H1 (cell line): ENCODE measurements around the gene REG1A. TPM values are rescaled to one million over a fixed set of nuclear protein-coding genes. Genes with fewer than 3 reads are reported as not detected.

Experiments
- CTCF ChIA-PET: fragments of 300-600 bp; sonication (Branson Sonifier 250); formaldehyde crosslinking; loops from one replicate; lab custom pipeline; 2021; ENCODE audit not compliant: partially characterized antibody; lab: Charles Lee
- POLR2A ChIA-PET: fragments of 300-600 bp; sonication (Branson Sonifier 250); formaldehyde crosslinking; loops from one replicate; lab custom pipeline; 2021; ENCODE audit warnings: inconsistent platforms; ENCODE audit not compliant: partially characterized antibody; lab: Charles Lee
- DNase-seq, 2 experiments: peaks; one replicate each; pipeline versions ENCODE4 v3.0.0 to v3.0.0-alpha.2; 2010 to 2022; ENCODE audit warnings: low spot score in 2 of 2, low read depth in 1 of 2, mixed read lengths in 1 of 2
- FAIRE-seq: peaks from 2 replicates; lab custom pipeline; 2011; peaks lifted over from hg19 to GRCh38; lab: Jason Lieb, UNC
- H2AFZ ChIP-seq: 2 replicates; pipeline ENCODE4 v1.8.1; 2012; ENCODE audit warnings: low read length, inconsistent platforms
- H2AK5ac ChIP-seq: 2 replicates; pipeline ENCODE4 v1.6.1; 2013; ENCODE audit warnings: low read depth, low read length
- H2BK120ac ChIP-seq: replicated peaks from 2 replicates; pipeline ENCODE3; 2013; ENCODE audit warnings: low read depth, low read length, inconsistent platforms
- H2BK12ac ChIP-seq: 2 replicates; pipeline ENCODE4 v1.6.1; 2013; ENCODE audit warnings: low read depth, low read length
- H2BK15ac ChIP-seq: 2 replicates; pipeline ENCODE4 v1.6.1; 2013; ENCODE audit warnings: low read length
- H2BK20ac ChIP-seq: 2 replicates; pipeline ENCODE4 v1.6.1; 2013; ENCODE audit warnings: low read length
- H2BK5ac ChIP-seq: 2 replicates; pipeline ENCODE4 v1.6.1; 2013; ENCODE audit warnings: low read depth, low read length
- H3K14ac ChIP-seq: 2 replicates; pipeline ENCODE4 v1.6.1; 2013; ENCODE audit warnings: inconsistent platforms; ENCODE audit not compliant: insufficient read length
- H3K18ac ChIP-seq: 2 replicates; pipeline ENCODE4 v1.6.1; 2013; ENCODE audit warnings: low read length; ENCODE audit errors: extremely low read depth
- H3K23ac ChIP-seq: 2 replicates; pipeline ENCODE4 v1.6.1; 2013; ENCODE audit warnings: inconsistent platforms; ENCODE audit not compliant: insufficient read length
- H3K23me2 ChIP-seq: 2 replicates; pipeline ENCODE4 v1.6.1; 2013; ENCODE audit warnings: low read depth, low read length
- H3K27ac ChIP-seq: 2 replicates; pipeline ENCODE4 v1.6.1; 2011; ENCODE audit warnings: low read depth, low read length, inconsistent platforms
- H3K27me3 ChIP-seq, 4 experiments: replicated peaks in 1 of 4; 1 replicate in 1 of 4; 2 replicates in 3 of 4; pipeline versions ENCODE4 v1.6.1 to v1.8.1; 2011 to 2013; ENCODE audit warnings: low read length in 3 of 4, mild to moderate bottlenecking in 3 of 4, inconsistent platforms in 2 of 4, mixed read lengths in 2 of 4, moderate library complexity in 1 of 4; ENCODE audit not compliant: control insufficient read depth in 3 of 4, insufficient read depth in 3 of 4; ENCODE audit errors: extremely low read depth in 1 of 4
- H3K36me3 ChIP-seq, 4 experiments: 2 replicates each; pipeline versions ENCODE4 v1.6.1 to v1.8.1; 2011 to 2013; ENCODE audit warnings: mild to moderate bottlenecking in 4 of 4, low read length in 3 of 4, moderate library complexity in 2 of 4, control low read depth in 1 of 4, inconsistent platforms in 1 of 4; ENCODE audit not compliant: insufficient read depth in 4 of 4, control insufficient read depth in 2 of 4
- H3K4ac ChIP-seq: replicated peaks from 2 replicates; pipeline ENCODE3; 2013; ENCODE audit warnings: low read length, low read depth, mixed read lengths, inconsistent platforms; ENCODE audit not compliant: insufficient read length
- H3K4me1 ChIP-seq, 4 experiments: replicated peaks in 1 of 4; 1 replicate in 1 of 4; 2 replicates in 3 of 4; pipeline versions ENCODE4 v1.6.1 to v1.8.1; 2011 to 2013; ENCODE audit warnings: low read length in 3 of 4, inconsistent platforms in 2 of 4, mixed read lengths in 1 of 4; ENCODE audit not compliant: insufficient read depth in 4 of 4, control insufficient read depth in 3 of 4
- H3K4me2 ChIP-seq, 2 experiments: 2 replicates each; pipeline versions ENCODE4 v1.6.1 to v1.8.1; 2011 to 2013; ENCODE audit warnings: low read depth in 2 of 2, low read length in 2 of 2, control low read depth in 1 of 2, inconsistent platforms in 1 of 2, mild to moderate bottlenecking in 1 of 2; ENCODE audit not compliant: insufficient read depth in 1 of 2
- H3K4me3 ChIP-seq, 4 experiments: fragments of 200-600, 300-600 bp in 1 of 4; sonication (generic), shearing (Covaris generic), sonication (Bioruptor Twin) in 1 of 4; 2 replicates each; pipeline versions ENCODE4 v1.5.1 to v1.8.1; 2011 to 2016; ENCODE audit warnings: low read length in 4 of 4, low read depth in 3 of 4, control low read depth in 2 of 4, inconsistent platforms in 2 of 4, mild to moderate bottlenecking in 2 of 4, mixed read lengths in 1 of 4, moderate library complexity in 1 of 4; ENCODE audit not compliant: insufficient read depth in 2 of 4; ENCODE audit errors: extremely low read depth in 1 of 4
- H3K56ac ChIP-seq: replicated peaks from 2 replicates; pipeline ENCODE3; 2013; ENCODE audit warnings: low read depth, mild to moderate bottlenecking, mixed read lengths, low read length, inconsistent platforms; ENCODE audit not compliant: insufficient read length
- H3K79me1 ChIP-seq: 2 replicates; pipeline ENCODE4 v1.6.1; 2013; ENCODE audit warnings: low read depth, low read length, control low read depth
- H3K79me2 ChIP-seq, 2 experiments: 2 replicates each; pipeline versions ENCODE4 v1.6.1 to v1.8.1; 2012 to 2013; ENCODE audit warnings: low read length in 2 of 2, mild to moderate bottlenecking in 2 of 2, inconsistent platforms in 1 of 2; ENCODE audit not compliant: insufficient read depth in 2 of 2, control insufficient read depth in 1 of 2
- H3K9ac ChIP-seq, 4 experiments: replicated peaks in 1 of 4; 1 replicate in 1 of 4; 2 replicates in 3 of 4; pipeline versions ENCODE4 v1.6.1 to v1.8.1; 2011 to 2013; ENCODE audit warnings: low read depth in 3 of 4, low read length in 3 of 4, control low read depth in 2 of 4, mild to moderate bottlenecking in 2 of 4, moderate library complexity in 2 of 4, inconsistent platforms in 1 of 4; ENCODE audit errors: extremely low read depth in 1 of 4
- H3K9me3 ChIP-seq, 2 experiments: 2 replicates each; pipeline versions ENCODE4 v1.6.1 to v1.8.1; 2012 to 2013; ENCODE audit warnings: mild to moderate bottlenecking in 2 of 2, moderate library complexity in 2 of 2, control low read depth in 1 of 2, inconsistent platforms in 1 of 2, low read depth in 1 of 2, low read length in 1 of 2, mixed read lengths in 1 of 2; ENCODE audit not compliant: insufficient read depth in 2 of 2
- H4K20me1 ChIP-seq, 2 experiments: replicated peaks in 1 of 2; 2 replicates each; pipeline versions ENCODE3 to v1.8.1; 2011 to 2013; ENCODE audit warnings: inconsistent platforms in 2 of 2, low read length in 2 of 2, mild to moderate bottlenecking in 1 of 2; ENCODE audit not compliant: insufficient read depth in 2 of 2, control insufficient read depth in 1 of 2
- H4K5ac ChIP-seq: 2 replicates; pipeline ENCODE4 v1.6.1; 2013; ENCODE audit warnings: low read length, low read depth, mixed read lengths, inconsistent platforms; ENCODE audit not compliant: insufficient read length
- H4K8ac ChIP-seq: 2 replicates; pipeline ENCODE4 v1.8.0; 2013; ENCODE audit warnings: mild to moderate bottlenecking, moderate library complexity, low read length, inconsistent platforms; ENCODE audit not compliant: insufficient read depth; ENCODE audit errors: extremely low read depth
- H4K91ac ChIP-seq: replicated peaks from 2 replicates; pipeline ENCODE3; 2013; ENCODE audit warnings: low read length, mixed read lengths, inconsistent platforms; ENCODE audit not compliant: insufficient read length
- CBX8 ChIP-seq: fragments of 300-800, 300-1000 bp; sonication (generic); IDR thresholded peaks from 2 replicates; pipeline ENCODE4 v1.7.1; 2016; ENCODE audit warnings: low read depth, low read length, borderline replicate concordance
- WGBS, 2 experiments: shearing (Covaris generic) in 1 of 2; methylation state at CpG; one replicate each; pipeline versions ENCODE4 v1.1.6 to v1.1.7; 2013 to 2015; ENCODE audit warnings: low lambda C conversion rate in 2 of 2, mixed read lengths in 2 of 2, inconsistent platforms in 1 of 2, low coverage in 1 of 2, missing lambda C conversion rate in 1 of 2; ENCODE audit not compliant: insufficient replicate concordance in 2 of 2, insufficient coverage in 1 of 2, insufficient read length in 1 of 2; ENCODE audit errors: extremely low coverage in 1 of 2, missing lambda C conversion rate in 1 of 2; 5-methylcytosine and 5-hydroxymethylcytosine counted together
- polyA plus RNA-seq, 7 experiments: library from polyadenylated mRNA; depleted of rRNA in 3 of 7; stranded (reverse) in 5 of 7; unstranded in 2 of 7; fragments of >200 nt in 5 of 7; fragments of 200-250 nt in 2 of 7; gene quantifications; 1 replicate in 5 of 7; 2 replicates in 1 of 7; 4 replicates in 1 of 7; pipeline versions ENCODE4 v1.2.1 to v1.2.3, GENCODE V29; 2011 to 2013; ENCODE audit warnings: missing spikeins in 2 of 7, mixed read lengths in 2 of 7
- total RNA-seq: library from RNA; stranded (reverse); fragmentation: NEBNext Ultra II Directional; extraction: Animal tissue kit (Norgen Biotek cat#: 25700); gene quantifications from 2 replicates; pipeline ENCODE4 v1.2.1, GENCODE V29; 2021
- TF ChIP-seq, protein P1 (sequence below): IDR thresholded peaks from 2 replicates; pipeline ENCODE4 v1.6.1; 2011; ENCODE audit warnings: low read length, improper control_type of control experiment

Gene REG1A
- total and polyA plus RNA-seq, 2 of the 8 experiments (the other 6 are each of a cell fraction or from before 2014, with no cell fraction given) = not detected

DNA sequence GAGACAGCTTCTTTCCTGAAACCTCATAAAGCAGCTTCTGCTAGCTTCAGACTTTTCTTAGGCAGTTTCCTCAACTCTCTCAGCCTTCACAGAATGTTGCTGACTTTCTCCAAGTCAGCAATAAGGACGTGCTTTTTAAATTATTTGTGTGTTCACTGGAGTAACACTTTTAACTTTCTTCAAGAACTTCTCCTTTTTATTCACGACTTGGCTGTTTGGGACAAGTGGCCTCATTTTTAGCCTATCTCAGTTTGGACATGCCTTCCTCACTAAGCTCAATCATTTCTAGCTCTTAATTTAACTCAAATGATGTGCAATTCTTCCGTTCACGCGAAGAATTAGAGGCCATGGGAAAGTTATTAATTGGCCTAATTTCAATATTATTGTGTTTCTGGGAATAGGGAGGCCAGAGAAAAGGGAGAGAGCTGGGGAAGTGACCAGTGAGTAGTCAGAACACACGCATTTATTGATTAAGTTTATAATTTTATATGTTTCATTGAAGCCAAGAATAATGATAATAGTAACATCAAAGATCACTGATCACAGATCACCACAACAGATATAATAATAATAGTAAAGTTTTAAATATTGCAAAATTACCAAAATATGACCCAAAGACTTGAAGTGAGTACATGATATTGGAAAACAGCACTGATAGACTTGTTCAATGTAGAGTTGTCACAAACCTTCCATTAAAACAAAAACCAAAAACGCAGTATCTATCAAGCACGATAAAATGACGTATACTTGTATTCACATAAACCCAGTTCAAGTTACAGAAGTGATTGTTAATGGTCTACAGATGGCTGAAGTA is 4.8 kb downstream of the REG1A start:
- Histone ChIP-seq H3K18ac (no peak overlapping the region), H3K4me2 (no peak overlapping the region), H3K14ac (no peak overlapping the region), H2BK12ac (no peak overlapping the region), H3K9ac (no peak overlapping the region), H3K27me3 (no peaks in the 10 kb centered on the region), H3K23ac (no peak overlapping the region), H2BK15ac (no peak overlapping the region), H2BK20ac (no peak overlapping the region), H4K20me1 (no peaks in the 10 kb centered on the region), H3K4ac (no peak overlapping the region), H3K23me2 (no peaks in the 10 kb centered on the region), H3K4me1 (no peaks in the 10 kb centered on the region), H4K8ac (no peak overlapping the region), H3K9me3 (no peaks in the 10 kb centered on the region), H2BK120ac (no peak overlapping the region), H2BK5ac (no peak overlapping the region), H3K56ac (no peak overlapping the region), H2AFZ (no peak overlapping the region), H4K91ac (no peak overlapping the region), H3K79me2 (no peaks in the 10 kb centered on the region), H3K4me3 (no peak overlapping the region), H3K27ac (no peak overlapping the region), H2AK5ac (no peak overlapping the region), H3K79me1 (no peaks in the 10 kb centered on the region), H4K5ac (no peak overlapping the region), H3K36me3 (no peaks in the 10 kb centered on the region)
- CTCF ChIA-PET = no interaction called here
- FAIRE-seq = no peak
- POLR2A ChIA-PET = no interaction called here
- no peak for TF ChIP-seq CBX8
- TF ChIP-seq, protein P1, sequence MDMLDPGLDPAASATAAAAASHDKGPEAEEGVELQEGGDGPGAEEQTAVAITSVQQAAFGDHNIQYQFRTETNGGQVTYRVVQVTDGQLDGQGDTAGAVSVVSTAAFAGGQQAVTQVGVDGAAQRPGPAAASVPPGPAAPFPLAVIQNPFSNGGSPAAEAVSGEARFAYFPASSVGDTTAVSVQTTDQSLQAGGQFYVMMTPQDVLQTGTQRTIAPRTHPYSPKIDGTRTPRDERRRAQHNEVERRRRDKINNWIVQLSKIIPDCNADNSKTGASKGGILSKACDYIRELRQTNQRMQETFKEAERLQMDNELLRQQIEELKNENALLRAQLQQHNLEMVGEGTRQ = no peak
- no peak for DNase-seq
- WGBS, 2 experiments = 85% methylated on average over 9 of the region's 9 CpGs; no CpG with 5 or more reads in 1 of the 2 experiments
